Measurements from ENCODE around the gene EIF3D. TPM values are rescaled to one million over a fixed set of nuclear protein-coding genes. Genes with fewer than 3 reads are reported as not detected.
A peak's percentile ranks its signal among the peaks of the same experiment; 100 is the strongest.

EIF3D gene
- total RNA-seq, 1 donor, result 393 TPM

GRCh38 chr22:36486619-36487384 is 42.2 kb downstream of the EIF3D start:
- H3K79me2 ChIP-seq (ENCODE audit: insufficient read depth, low read length), result no peaks in the 10 kb centered on the region
- H3K4me2 ChIP-seq (ENCODE audit: insufficient read depth, low read length), result no peak overlapping the region
- no peak overlapping the region for H3K4me3 ChIP-seq (ENCODE audit: insufficient read depth, low read length)
- no peaks in the 10 kb centered on the region for H3K9me3 ChIP-seq (ENCODE audit: low read depth, low read length)
- H3K36me3 ChIP-seq (ENCODE audit: insufficient read depth, low read length), result no peaks in the 10 kb centered on the region
- peak; percentile 89 for DNase-seq (ENCODE audit: insufficient read length, low spot score, missing footprints)
- H4K20me1 ChIP-seq (ENCODE audit: insufficient read depth, low read length), result no peaks in the 10 kb centered on the region
- no peaks in the 10 kb centered on the region for H3K4me1 ChIP-seq (ENCODE audit: insufficient read depth, low read length)
- peak; percentile 79 for TF ChIP-seq CTCF (IDR thresholded peaks at IDR 0.05; ENCODE audit: extremely low read depth, low read depth, low read length)
- H3K27ac ChIP-seq (ENCODE audit: low read depth, low read length), result no peak overlapping the region
- H3K27me3 ChIP-seq (ENCODE audit: insufficient read depth, low read length), result no peaks in the 10 kb centered on the region
- H2AFZ ChIP-seq (ENCODE audit: low read length), result no peak overlapping the region

- Histone ChIP-seq H3K27me3 (ENCODE audit: insufficient read depth, low read length) (no peaks in the 10 kb centered on the region), H3K27ac (ENCODE audit: low read depth, low read length) (peak within 1 kb of the TSS; percentile 78), H3K36me3 (ENCODE audit: insufficient read depth, low read length) (peaks cover 34% of the 10 kb centered on the region), H3K4me3 (ENCODE audit: insufficient read depth, low read length) (peak within 1 kb of the TSS; percentile 77), H4K20me1 (ENCODE audit: insufficient read depth, low read length) (no peaks in the 10 kb centered on the region), H3K9me3 (ENCODE audit: low read depth, low read length) (no peaks in the 10 kb centered on the region), H3K4me1 (ENCODE audit: insufficient read depth, low read length) (peaks cover 9% of the 10 kb centered on the region), H2AFZ (ENCODE audit: low read length) (peak within 1 kb of the TSS; percentile 83), H3K4me2 (ENCODE audit: insufficient read depth, low read length) (peak within 1 kb of the TSS; percentile 90), H3K79me2 (ENCODE audit: insufficient read depth, low read length) (peaks cover 27% of the 10 kb centered on the region)
- DNase-seq (ENCODE audit: insufficient read length, low spot score, missing footprints), result peak; percentile 97
- no peak for TF ChIP-seq CTCF (IDR thresholded peaks at IDR 0.05; ENCODE audit: extremely low read depth, low read depth, low read length)
These were observed 47.4 kb downstream of the EIF3D start, which contains the start of gene TXN2 for GRCh38 chr22:36481393-36482168. Gene TXN2, minus strand, starts transcription at chr22:36481640. Its CDS starts 803 bp downstream, at chr22:36480837.

- H3K27ac ChIP-seq (ENCODE audit: low read depth, low read length), result peak overlapping the region; percentile 78
- H3K4me3 ChIP-seq (ENCODE audit: insufficient read depth, low read length), result peak overlapping the region; percentile 77
- no peak for DNase-seq (ENCODE audit: insufficient read length, low spot score, missing footprints)
- peaks cover 38% of the 10 kb centered on the region for H3K36me3 ChIP-seq (ENCODE audit: insufficient read depth, low read length)
- TF ChIP-seq CTCF (IDR thresholded peaks at IDR 0.05; ENCODE audit: extremely low read depth, low read depth, low read length), result no peak
- H2AFZ ChIP-seq (ENCODE audit: low read length), result peak overlapping the region; percentile 83
- H4K20me1 ChIP-seq (ENCODE audit: insufficient read depth, low read length), result no peaks in the 10 kb centered on the region
- peaks cover 27% of the 10 kb centered on the region for H3K79me2 ChIP-seq (ENCODE audit: insufficient read depth, low read length)
- H3K27me3 ChIP-seq (ENCODE audit: insufficient read depth, low read length), result no peaks in the 10 kb centered on the region
- H3K4me1 ChIP-seq (ENCODE audit: insufficient read depth, low read length), result peaks cover 9% of the 10 kb centered on the region
- H3K4me2 ChIP-seq (ENCODE audit: insufficient read depth, low read length), result peak overlapping the region; percentile 90
- H3K9me3 ChIP-seq (ENCODE audit: low read depth, low read length), result no peaks in the 10 kb centered on the region
These were observed 48.0 kb downstream of the EIF3D start for GRCh38 chr22:36480941-36481392.

- no peaks in the 10 kb centered on the region for H4K20me1 ChIP-seq (ENCODE audit: insufficient read depth, low read length)
These were observed 50.0 kb downstream of the EIF3D start for GRCh38 chr22:36478966-36479365.

More at GRCh38 chr22:36478966-36479365, 50.0 kb downstream of the EIF3D start:
- Histone ChIP-seq H2AFZ (ENCODE audit: low read length) (no peak overlapping the region), H3K27ac (ENCODE audit: low read depth, low read length) (no peak overlapping the region), H3K4me1 (ENCODE audit: insufficient read depth, low read length) (peaks cover 9% of the 10 kb centered on the region), H3K9me3 (ENCODE audit: low read depth, low read length) (no peaks in the 10 kb centered on the region), H3K27me3 (ENCODE audit: insufficient read depth, low read length) (no peaks in the 10 kb centered on the region), H3K36me3 (ENCODE audit: insufficient read depth, low read length) (peaks cover 55% of the 10 kb centered on the region), H3K4me3 (ENCODE audit: insufficient read depth, low read length) (no peak overlapping the region), H3K79me2 (ENCODE audit: insufficient read depth, low read length) (peaks cover 27% of the 10 kb centered on the region), H3K4me2 (ENCODE audit: insufficient read depth, low read length) (no peak overlapping the region)
- DNase-seq (ENCODE audit: insufficient read length, low spot score, missing footprints), result no peak
- no peak for TF ChIP-seq CTCF (IDR thresholded peaks at IDR 0.05; ENCODE audit: extremely low read depth, low read depth, low read length)

All from osteoblast (primary cell).